ENCODE results near the gene CD276.

Gene CD276

GRCh38 chr15:73754461-73754860 is 70.3 kb downstream of the CD276 start:
- H3K27ac ChIP-seq (ENCODE audit: low read depth, low read length, severe bottlenecking), result no peak overlapping the region
- 78 to 81% methylated on average over 8 of the region's 8 CpGs for WGBS, 2 experiments (ENCODE audit: insufficient coverage in 2 of 2)
- no peaks in the 10 kb centered on the region for H3K36me3 ChIP-seq (ENCODE audit: control insufficient read depth, insufficient read depth, low read length)
- no peaks in the 10 kb centered on the region for H3K9me3 ChIP-seq (ENCODE audit: control insufficient read depth, low read length)
- peaks cover 9% of the 10 kb centered on the region for H3K4me1 ChIP-seq (ENCODE audit: control insufficient read depth, insufficient read depth, low read length, poor library complexity, severe bottlenecking)
- H3K4me3 ChIP-seq (ENCODE audit: extremely low read depth, insufficient read depth, low read length, poor library complexity, severe bottlenecking), result no peak overlapping the region

- Histone ChIP-seq H3K9me3 (ENCODE audit: control insufficient read depth, low read length) (no peaks in the 10 kb centered on the region), H3K27ac (ENCODE audit: low read depth, low read length, severe bottlenecking) (no peak overlapping the region), H3K4me1 (ENCODE audit: control insufficient read depth, insufficient read depth, low read length, poor library complexity, severe bottlenecking) (peaks cover 9% of the 10 kb centered on the region), H3K36me3 (ENCODE audit: control insufficient read depth, insufficient read depth, low read length) (no peaks in the 10 kb centered on the region), H3K4me3 (ENCODE audit: extremely low read depth, insufficient read depth, low read length, poor library complexity, severe bottlenecking) (no peak overlapping the region)
- 96 to 100% methylated on average over 1 to 5 of the region's 5 CpGs for WGBS, 2 experiments (ENCODE audit: insufficient coverage in 2 of 2)
These were observed 71.3 kb downstream of the CD276 start for GRCh38 chr15:73755481-73755880.

GRCh38 chr15:73755946-73756345 is 71.8 kb downstream of the CD276 start:
- no peak overlapping the region for H3K27ac ChIP-seq (ENCODE audit: low read depth, low read length, severe bottlenecking)
- no peak overlapping the region for H3K4me3 ChIP-seq (ENCODE audit: extremely low read depth, insufficient read depth, low read length, poor library complexity, severe bottlenecking)
- H3K9me3 ChIP-seq (ENCODE audit: control insufficient read depth, low read length), result no peaks in the 10 kb centered on the region
- no peaks in the 10 kb centered on the region for H3K36me3 ChIP-seq (ENCODE audit: control insufficient read depth, insufficient read depth, low read length)
- peaks cover 9% of the 10 kb centered on the region for H3K4me1 ChIP-seq (ENCODE audit: control insufficient read depth, insufficient read depth, low read length, poor library complexity, severe bottlenecking)
- WGBS, 2 experiments (ENCODE audit: insufficient coverage in 2 of 2), result 82 to 93% methylated on average over 2 to 3 of the region's 3 CpGs

GRCh38 chr15:73756390-73756789 is 72.2 kb downstream of the CD276 start:
- WGBS, 2 experiments (ENCODE audit: insufficient coverage in 2 of 2), result 90 to 94% methylated on average over 2 of the region's 2 CpGs
- Histone ChIP-seq H3K27ac (ENCODE audit: low read depth, low read length, severe bottlenecking) (no peak overlapping the region), H3K36me3 (ENCODE audit: control insufficient read depth, insufficient read depth, low read length) (no peaks in the 10 kb centered on the region), H3K9me3 (ENCODE audit: control insufficient read depth, low read length) (no peaks in the 10 kb centered on the region), H3K4me1 (ENCODE audit: control insufficient read depth, insufficient read depth, low read length, poor library complexity, severe bottlenecking) (peaks cover 9% of the 10 kb centered on the region), H3K4me3 (ENCODE audit: extremely low read depth, insufficient read depth, low read length, poor library complexity, severe bottlenecking) (no peak overlapping the region)

GRCh38 chr15:73756947-73757513 is 72.8 kb downstream of the CD276 start:
- Histone ChIP-seq H3K36me3 (ENCODE audit: control insufficient read depth, insufficient read depth, low read length) (no peaks in the 10 kb centered on the region), H3K27ac (ENCODE audit: low read depth, low read length, severe bottlenecking) (no peak overlapping the region), H3K4me1 (ENCODE audit: control insufficient read depth, insufficient read depth, low read length, poor library complexity, severe bottlenecking) (peaks cover 9% of the 10 kb centered on the region), H3K9me3 (ENCODE audit: control insufficient read depth, low read length) (no peaks in the 10 kb centered on the region), H3K4me3 (ENCODE audit: extremely low read depth, insufficient read depth, low read length, poor library complexity, severe bottlenecking) (no peak overlapping the region)
- WGBS, 2 experiments (ENCODE audit: insufficient coverage in 2 of 2), result 83 to 100% methylated on average over 1 of the region's 3 CpGs

GRCh38 chr15:73757571-73757970 is 73.4 kb downstream of the CD276 start:
- H3K4me1 ChIP-seq (ENCODE audit: control insufficient read depth, insufficient read depth, low read length, poor library complexity, severe bottlenecking), result peaks cover 9% of the 10 kb centered on the region
- no peaks in the 10 kb centered on the region for H3K36me3 ChIP-seq (ENCODE audit: control insufficient read depth, insufficient read depth, low read length)
- H3K27ac ChIP-seq (ENCODE audit: low read depth, low read length, severe bottlenecking), result no peak overlapping the region
- H3K9me3 ChIP-seq (ENCODE audit: control insufficient read depth, low read length), result no peaks in the 10 kb centered on the region
- no peak overlapping the region for H3K4me3 ChIP-seq (ENCODE audit: extremely low read depth, insufficient read depth, low read length, poor library complexity, severe bottlenecking)

GRCh38 chr15:73758461-73758860 is 74.3 kb downstream of the CD276 start:
- 88 to 89% methylated on average over 5 of the region's 5 CpGs for WGBS, 2 experiments (ENCODE audit: insufficient coverage in 2 of 2)
- H3K9me3 ChIP-seq (ENCODE audit: control insufficient read depth, low read length), result no peaks in the 10 kb centered on the region
- no peaks in the 10 kb centered on the region for H3K36me3 ChIP-seq (ENCODE audit: control insufficient read depth, insufficient read depth, low read length)
- no peak overlapping the region for H3K27ac ChIP-seq (ENCODE audit: low read depth, low read length, severe bottlenecking)
- no peak overlapping the region for H3K4me3 ChIP-seq (ENCODE audit: extremely low read depth, insufficient read depth, low read length, poor library complexity, severe bottlenecking)
- peaks cover 9% of the 10 kb centered on the region for H3K4me1 ChIP-seq (ENCODE audit: control insufficient read depth, insufficient read depth, low read length, poor library complexity, severe bottlenecking)

GRCh38 chr15:73760330-73761329 is 76.4 kb downstream of the CD276 start:
- H3K4me3 ChIP-seq (ENCODE audit: extremely low read depth, insufficient read depth, low read length, poor library complexity, severe bottlenecking), result no peak overlapping the region
- H3K27ac ChIP-seq (ENCODE audit: low read depth, low read length, severe bottlenecking), result no peak overlapping the region
- H3K4me1 ChIP-seq (ENCODE audit: control insufficient read depth, insufficient read depth, low read length, poor library complexity, severe bottlenecking), result no peaks in the 10 kb centered on the region
- 75 to 84% methylated on average over 8 to 10 of the region's 11 CpGs for WGBS, 2 experiments (ENCODE audit: insufficient coverage in 2 of 2)
- H3K9me3 ChIP-seq (ENCODE audit: control insufficient read depth, low read length), result no peaks in the 10 kb centered on the region
- no peaks in the 10 kb centered on the region for H3K36me3 ChIP-seq (ENCODE audit: control insufficient read depth, insufficient read depth, low read length)

- H3K4me3 ChIP-seq (ENCODE audit: extremely low read depth, insufficient read depth, low read length, poor library complexity, severe bottlenecking), result no peak overlapping the region
- H3K27ac ChIP-seq (ENCODE audit: low read depth, low read length, severe bottlenecking), result no peak overlapping the region
- WGBS, 2 experiments (ENCODE audit: insufficient coverage in 2 of 2), result 70 to 93% methylated on average over 3 of the region's 3 CpGs
- H3K9me3 ChIP-seq (ENCODE audit: control insufficient read depth, low read length), result no peaks in the 10 kb centered on the region
- H3K4me1 ChIP-seq (ENCODE audit: control insufficient read depth, insufficient read depth, low read length, poor library complexity, severe bottlenecking), result no peaks in the 10 kb centered on the region
- H3K36me3 ChIP-seq (ENCODE audit: control insufficient read depth, insufficient read depth, low read length), result no peaks in the 10 kb centered on the region
These were observed 79.7 kb downstream of the CD276 start for GRCh38 chr15:73763931-73764330.
